Measurements from ENCODE around the gene C1orf232.

C1orf232 gene

GRCh38 chr1:26122988-26123973 lies 45.5 kb downstream of the C1orf232 start:
- DNase-seq, result peak; percentile 18

GRCh38 chr1:26121854-26122773 lies 46.6 kb downstream of the C1orf232 start:
- DNase-seq, result no peak

GRCh38 chr1:26119892-26120608 lies 48.7 kb downstream of the C1orf232 start:
- no peak for DNase-seq

- no peak for DNase-seq
Measured at GRCh38 chr1:26114165-26114927, 54.4 kb downstream of the C1orf232 start.

Data from stimulated activated CD4-positive, alpha-beta T cell treated with anti-CD3 and anti-CD28 coated beads, Interleukin-4, amount 100 ng/mL, for 24 hours (primary cell).